ENCODE data around the gene IQSEC1.

The IQSEC1 gene

DNA sequence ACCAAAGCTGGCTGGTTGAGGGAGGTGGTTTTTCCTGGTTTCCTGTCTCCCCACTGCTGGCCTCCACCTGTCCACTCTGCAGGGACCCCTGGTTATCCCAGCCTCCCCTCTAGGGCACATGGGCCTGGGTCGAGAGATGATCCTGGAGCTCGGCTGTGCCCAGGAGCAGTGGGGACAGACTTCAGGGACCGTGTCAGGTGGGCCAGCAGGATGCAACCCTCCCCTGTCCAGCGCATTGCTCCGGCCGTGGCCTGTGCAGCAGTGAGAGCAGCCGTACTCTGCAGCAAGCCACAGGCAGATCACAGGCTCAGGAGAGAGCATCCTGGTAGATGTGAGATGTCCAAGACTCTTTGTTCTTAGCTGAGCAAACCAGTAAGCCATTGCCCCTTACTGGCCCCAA lies 139.3 kb downstream of the IQSEC1 start:
- Histone ChIP-seq H3K79me2 (peaks cover 48% of the 10 kb centered on the region), H3K4me2 (ENCODE audit: low read length) (no peak overlapping the region), H3K4me3 (ENCODE audit: low read depth, low read length) (no peak overlapping the region), H3K36me3 (ENCODE audit: control insufficient read depth, insufficient read depth, low read length) (no peaks in the 10 kb centered on the region), H2AFZ (no peak overlapping the region), H3K27me3 (ENCODE audit: control insufficient read depth, insufficient read depth, low read length) (no peaks in the 10 kb centered on the region), H3K4me1 (peaks cover 42% of the 10 kb centered on the region), H3K9me3 (ENCODE audit: control insufficient read depth, low read length) (no peaks in the 10 kb centered on the region), H3K27ac (peak overlapping the region; percentile 83), H3K9ac (no peak overlapping the region)
- TF ChIP-seq CTCF (IDR thresholded peaks at IDR 0.05): no peak

GRCh38 chr3:12932754-12933153 lies 140.5 kb downstream of the IQSEC1 start:
- Histone ChIP-seq H3K36me3 (ENCODE audit: control insufficient read depth, insufficient read depth, low read length) (no peaks in the 10 kb centered on the region), H3K9me3 (ENCODE audit: control insufficient read depth, low read length) (no peaks in the 10 kb centered on the region), H2AFZ (no peak overlapping the region), H3K79me2 (peaks cover 55% of the 10 kb centered on the region), H3K4me3 (ENCODE audit: low read depth, low read length) (no peak overlapping the region), H3K27me3 (ENCODE audit: control insufficient read depth, insufficient read depth, low read length) (no peaks in the 10 kb centered on the region), H3K27ac (peak overlapping the region; percentile 83), H3K9ac (no peak overlapping the region), H3K4me2 (ENCODE audit: low read length) (peak overlapping the region; percentile 24), H3K4me1 (peaks cover 42% of the 10 kb centered on the region)
- TF ChIP-seq CTCF (IDR thresholded peaks at IDR 0.05): no peak

- Histone ChIP-seq H3K27me3 (ENCODE audit: control insufficient read depth, insufficient read depth, low read length) (no peaks in the 10 kb centered on the region), H3K79me2 (peaks cover 59% of the 10 kb centered on the region), H3K4me2 (ENCODE audit: low read length) (peak overlapping the region; percentile 24), H3K9me3 (ENCODE audit: control insufficient read depth, low read length) (no peaks in the 10 kb centered on the region), H3K4me1 (peaks cover 47% of the 10 kb centered on the region), H3K4me3 (ENCODE audit: low read depth, low read length) (no peak overlapping the region), H3K36me3 (ENCODE audit: control insufficient read depth, insufficient read depth, low read length) (no peaks in the 10 kb centered on the region), H2AFZ (no peak overlapping the region), H3K9ac (no peak overlapping the region), H3K27ac (peak overlapping the region; percentile 83)
- TF ChIP-seq CTCF (IDR thresholded peaks at IDR 0.05): no peak
These were observed 140.9 kb downstream of the IQSEC1 start for GRCh38 chr3:12932347-12932746.

DNA sequence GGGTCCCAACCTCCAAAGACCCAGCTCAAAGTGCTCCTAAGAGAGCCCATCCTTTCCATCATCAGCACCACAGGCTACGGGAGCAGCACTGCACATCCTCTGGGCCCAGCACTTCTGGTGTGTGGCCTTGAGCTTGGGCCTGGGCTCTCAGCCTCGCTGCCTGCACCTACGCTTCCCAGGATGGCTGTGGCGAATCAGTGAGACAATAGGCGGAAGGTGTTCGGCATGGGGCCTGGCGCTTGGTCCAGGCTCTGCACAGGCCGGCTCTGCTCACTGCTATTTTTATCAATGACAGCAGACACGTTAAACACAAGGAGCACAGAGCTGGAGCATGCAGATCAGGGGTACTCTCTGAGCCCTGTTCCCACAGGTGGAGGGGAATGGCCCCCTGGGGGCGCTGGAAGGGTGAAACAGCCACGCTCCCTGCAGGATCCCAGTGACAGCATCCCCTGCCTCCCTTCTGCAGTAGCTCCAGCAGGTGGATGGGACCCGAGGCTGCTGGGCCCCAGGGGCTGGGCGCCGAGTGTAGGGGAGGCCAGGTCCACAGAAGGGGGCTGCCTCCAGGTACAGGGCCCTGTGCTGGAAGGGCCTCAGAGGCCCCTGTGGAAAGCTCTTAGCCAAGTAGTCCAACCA lies 141.8 kb downstream of the IQSEC1 start:
- Histone ChIP-seq H3K4me1 (peaks cover 54% of the 10 kb centered on the region), H3K36me3 (ENCODE audit: control insufficient read depth, insufficient read depth, low read length) (no peaks in the 10 kb centered on the region)
- no peak for TF ChIP-seq CTCF (IDR thresholded peaks at IDR 0.05)

GRCh38 chr3:12929801-12930200 lies 143.4 kb downstream of the IQSEC1 start:
- Histone ChIP-seq H3K9ac (no peak overlapping the region), H3K36me3 (ENCODE audit: control insufficient read depth, insufficient read depth, low read length) (no peaks in the 10 kb centered on the region), H3K27me3 (ENCODE audit: control insufficient read depth, insufficient read depth, low read length) (no peaks in the 10 kb centered on the region), H3K4me2 (ENCODE audit: low read length) (no peak overlapping the region), H3K4me1 (peaks cover 63% of the 10 kb centered on the region), H2AFZ (no peak overlapping the region), H3K79me2 (peaks cover 59% of the 10 kb centered on the region), H3K9me3 (ENCODE audit: control insufficient read depth, low read length) (no peaks in the 10 kb centered on the region), H3K4me3 (ENCODE audit: low read depth, low read length) (no peak overlapping the region), H3K27ac (no peak overlapping the region)
- TF ChIP-seq CTCF (IDR thresholded peaks at IDR 0.05): no peak

More for the DNA sequence above, 141.8 kb downstream of the IQSEC1 start:
- Histone ChIP-seq H3K27me3 (ENCODE audit: control insufficient read depth, insufficient read depth, low read length) (no peaks in the 10 kb centered on the region), H3K9me3 (ENCODE audit: control insufficient read depth, low read length) (no peaks in the 10 kb centered on the region), H3K4me2 (ENCODE audit: low read length) (no peak overlapping the region), H3K79me2 (peaks cover 58% of the 10 kb centered on the region), H2AFZ (no peak overlapping the region), H3K4me3 (ENCODE audit: low read depth, low read length) (no peak overlapping the region), H3K27ac (no peak overlapping the region), H3K9ac (no peak overlapping the region)

Data from parathyroid adenoma (tissue), 2 donors.